Activated naive CD4-positive, alpha-beta T cell treated with anti-CD3 and anti-CD28 coated beads, Interleukin-2, amount 50 U/mL, for 16 hours (primary cell): ENCODE measurements around the gene RUNX2.

Experiments
- DNase-seq: peaks from one replicate; pipeline ENCODE4 v3.0.0-alpha.2; 2020

The RUNX2 gene

DNA sequence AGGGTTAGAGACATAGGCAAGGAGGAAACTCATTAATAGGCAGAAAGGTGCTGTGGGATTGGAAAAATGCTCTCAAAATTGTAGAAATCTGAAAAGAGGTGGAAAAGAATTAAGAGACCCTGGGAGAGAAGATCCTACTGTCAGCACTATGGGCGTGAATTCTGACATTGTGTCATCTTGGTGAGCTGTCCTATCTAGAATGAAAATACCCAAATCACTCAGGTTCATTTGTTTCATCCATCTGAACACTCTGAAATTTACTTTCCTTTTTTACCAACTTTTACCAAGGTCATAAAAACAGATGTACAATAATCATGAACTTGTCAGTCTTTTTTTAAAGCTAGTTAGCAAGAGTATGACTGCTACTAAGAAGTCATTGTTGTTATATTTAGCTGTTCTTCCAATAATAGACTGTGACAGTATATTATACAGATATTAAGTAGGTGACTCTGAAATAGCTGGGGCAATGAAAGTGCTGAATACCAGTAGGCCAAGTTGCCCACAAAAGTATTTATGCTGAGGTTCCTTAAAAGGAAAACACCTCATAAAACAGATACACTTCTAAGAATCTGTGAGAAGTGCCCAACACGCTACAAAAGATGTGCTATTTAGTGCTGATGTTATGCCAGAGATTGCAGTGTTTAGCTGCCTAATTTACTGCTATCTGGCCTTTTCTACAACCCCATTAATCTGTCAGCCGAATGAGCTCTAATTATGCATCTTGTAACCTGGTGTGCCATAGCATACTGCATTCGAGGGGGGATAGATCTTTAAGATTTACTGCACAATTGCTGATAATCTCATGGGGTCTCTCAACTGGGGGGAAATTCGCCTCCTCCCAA lies 267.1 kb downstream of the RUNX2 start:
- DNase-seq = no peak

GRCh38 chr6:45597424-45597823 lies 269.3 kb downstream of the RUNX2 start:
- DNase-seq = no peak

DNA sequence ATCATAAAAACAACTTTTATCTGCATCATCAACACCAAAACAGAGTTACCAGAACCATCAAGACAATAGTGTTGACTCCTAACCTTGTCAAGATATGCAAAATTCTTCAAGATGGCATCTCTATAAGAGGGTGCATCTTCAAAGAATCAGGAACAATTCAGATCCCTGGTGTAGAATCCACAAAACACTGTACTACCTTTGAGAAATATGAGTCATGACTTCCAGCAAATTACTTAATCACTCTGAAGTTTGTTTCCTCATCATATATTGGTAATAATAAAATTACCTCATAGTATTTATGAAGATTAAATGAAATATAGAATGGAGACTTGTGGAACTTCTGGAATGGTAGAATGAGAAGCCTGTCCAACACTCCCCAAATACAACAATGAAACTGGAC lies 270.9 kb downstream of the RUNX2 start:
- DNase-seq = no peak

DNA sequence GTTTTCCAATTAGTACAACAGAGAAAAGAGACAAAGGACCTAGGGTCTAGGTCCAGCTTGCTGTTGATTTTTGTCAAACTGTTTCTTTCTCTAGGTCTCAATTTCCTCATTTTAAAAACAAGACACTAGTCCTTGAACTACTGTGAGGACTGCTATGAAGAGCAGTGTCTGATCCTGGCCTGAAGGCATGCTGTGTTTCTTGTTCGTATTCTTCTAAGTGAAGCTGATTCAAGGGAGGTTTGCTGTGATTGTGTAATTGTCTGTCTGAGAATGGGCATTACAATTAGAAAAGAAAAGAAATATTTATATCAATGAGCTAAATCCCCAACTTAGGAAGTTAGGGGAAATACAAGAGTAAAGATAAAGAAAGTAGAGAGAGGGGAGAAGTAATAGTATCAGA lies 277.8 kb downstream of the RUNX2 start:
- no peak for DNase-seq

GRCh38 chr6:45606831-45607400 lies 278.8 kb downstream of the RUNX2 start:
- DNase-seq = no peak

DNA sequence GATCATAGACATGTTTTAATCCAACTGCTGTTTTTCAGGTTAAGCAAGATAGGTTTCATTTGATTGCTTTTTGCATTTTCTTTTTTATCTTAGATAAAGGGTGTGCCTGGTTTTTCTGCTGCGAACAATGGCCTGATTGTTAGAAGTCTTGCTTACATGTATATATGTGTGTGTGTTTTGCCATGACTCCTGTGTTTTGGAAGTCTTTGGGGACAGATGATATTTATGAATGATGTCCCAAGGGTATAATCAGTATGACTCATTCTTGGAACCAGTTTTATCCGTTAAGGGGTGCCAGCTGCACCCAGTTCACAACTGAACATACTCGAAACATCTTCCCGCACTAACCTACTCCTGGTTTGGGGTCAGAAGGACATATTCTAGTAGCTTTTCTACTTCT lies 279.7 kb downstream of the RUNX2 start:
- DNase-seq = no peak

- DNase-seq = no peak
These were observed 280.3 kb downstream of the RUNX2 start for GRCh38 chr6:45608252-45608913.

- no peak for DNase-seq
These were observed 281.1 kb downstream of the RUNX2 start for GRCh38 chr6:45609141-45609638.

DNA sequence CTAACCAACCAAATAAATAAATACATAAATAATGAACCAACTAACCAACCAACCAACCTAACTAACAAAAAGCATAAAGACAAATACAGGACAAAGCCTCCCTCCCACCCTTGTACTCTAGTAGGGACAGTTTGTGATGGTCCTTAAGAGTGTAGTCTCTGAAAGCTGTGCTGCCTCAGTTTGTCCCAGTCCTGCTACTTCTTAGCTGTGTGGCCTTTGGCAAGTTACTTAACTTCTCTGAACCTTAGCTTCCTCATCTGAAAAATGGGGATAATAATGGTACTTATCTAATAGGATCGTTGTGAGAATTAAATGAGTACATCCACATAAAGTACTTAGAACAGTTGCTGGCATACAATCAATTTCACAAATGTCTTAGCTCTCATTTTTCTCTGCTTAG lies 282.2 kb downstream of the RUNX2 start:
- DNase-seq = no peak

GRCh38 chr6:45610832-45611231 lies 282.7 kb downstream of the RUNX2 start:
- no peak for DNase-seq

DNA sequence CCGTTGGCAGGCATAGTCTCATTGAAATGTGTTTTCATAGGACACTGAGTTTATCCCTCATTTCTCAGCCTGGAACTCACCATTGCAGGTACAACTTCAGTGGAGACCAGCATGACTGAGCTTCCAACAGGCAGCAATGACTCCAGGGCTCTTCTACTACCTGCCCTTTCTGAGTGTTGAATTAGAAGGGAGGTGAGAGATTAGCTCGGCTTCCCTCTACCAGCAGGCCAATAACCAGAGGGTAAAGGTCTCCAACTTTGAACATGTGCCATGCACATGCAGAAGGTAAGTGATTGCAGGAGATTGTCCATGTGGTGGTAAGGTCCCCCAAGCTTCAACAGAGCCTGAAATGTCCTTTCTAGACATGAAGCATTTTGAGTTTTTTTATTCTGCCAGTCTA lies 283.4 kb downstream of the RUNX2 start:
- no peak for DNase-seq

GRCh38 chr6:45613656-45614055 lies 285.5 kb downstream of the RUNX2 start:
- no peak for DNase-seq

DNA sequence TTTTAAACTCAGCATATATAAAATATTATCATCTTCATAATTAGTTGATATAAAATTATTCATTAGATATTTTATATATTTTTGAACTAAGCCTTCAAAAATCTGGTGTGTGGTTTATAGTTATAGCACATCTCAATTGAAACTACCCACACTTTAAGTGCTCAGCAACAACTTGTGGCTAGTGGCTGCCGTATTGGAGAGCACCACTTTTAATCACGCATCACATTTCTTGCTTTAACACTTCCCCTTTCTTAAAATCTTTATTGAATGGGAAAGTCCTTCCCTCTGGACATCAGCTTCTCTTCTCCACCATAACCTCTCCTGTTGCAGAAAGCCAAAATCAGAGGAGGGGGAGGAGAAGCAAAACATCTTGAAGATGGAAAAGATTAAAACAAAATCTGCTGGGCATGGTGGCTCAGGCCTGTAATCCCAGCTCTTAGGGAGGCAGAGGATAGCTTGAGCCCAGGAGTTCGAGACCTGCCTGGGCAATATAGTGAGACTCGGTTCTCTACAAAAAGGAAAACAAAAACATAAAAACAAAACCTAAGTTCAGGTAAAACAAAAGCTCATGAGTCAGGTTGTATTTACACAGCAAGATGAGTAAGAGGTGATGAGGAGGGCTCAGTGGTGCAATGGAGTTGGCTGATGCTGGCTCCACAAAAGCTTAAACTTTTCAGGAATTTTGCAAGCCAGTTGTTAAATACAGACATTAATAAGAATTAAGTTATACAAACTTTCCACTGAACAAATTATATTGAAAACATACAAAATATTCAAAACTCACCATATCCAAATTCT lies 286.6 kb downstream of the RUNX2 start:
- no peak for DNase-seq

DNA sequence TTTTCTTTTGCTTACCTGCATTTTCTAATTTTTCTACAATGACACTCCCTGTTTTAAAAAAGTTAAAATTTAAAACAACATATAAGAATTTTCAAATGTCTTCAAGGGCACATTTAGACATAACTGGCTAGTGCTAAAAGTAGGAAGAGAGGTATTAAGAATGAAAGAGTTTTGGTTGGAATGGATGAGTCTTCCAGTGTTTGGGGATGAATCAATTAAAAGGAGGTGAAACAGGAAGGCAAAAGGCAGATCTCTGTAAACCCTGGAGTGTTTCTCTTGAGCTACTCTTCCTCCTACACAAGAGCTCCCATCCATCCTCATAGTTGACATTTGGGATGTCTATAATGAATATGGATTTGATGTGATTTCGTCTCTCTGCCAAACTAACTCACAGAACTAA lies 288.1 kb downstream of the RUNX2 start:
- DNase-seq = no peak

GRCh38 chr6:45617441-45617840 lies 289.3 kb downstream of the RUNX2 start:
- DNase-seq = no peak

DNA sequence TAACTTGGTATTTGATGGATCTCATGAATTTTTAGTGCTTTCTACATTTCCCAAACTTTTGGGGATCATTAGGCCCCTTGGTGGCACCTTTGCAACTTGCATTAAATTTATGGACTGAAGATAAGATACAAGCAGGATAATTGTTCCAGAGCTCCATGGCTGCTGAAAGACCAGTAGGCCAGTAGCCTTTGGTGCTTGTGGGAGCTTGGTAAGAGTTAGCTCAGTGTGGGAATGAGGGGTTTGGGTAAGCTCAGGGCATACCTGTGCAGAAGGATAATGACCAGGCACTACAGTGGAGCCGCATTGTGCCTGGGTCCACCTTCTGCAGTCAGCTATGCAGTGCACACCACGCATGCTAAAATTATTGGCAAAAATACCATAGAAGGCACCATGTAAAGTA lies 290.1 kb downstream of the RUNX2 start:
- no peak for DNase-seq

GRCh38 chr6:45619211-45619760 lies 291.2 kb downstream of the RUNX2 start:
- no peak for DNase-seq

DNA sequence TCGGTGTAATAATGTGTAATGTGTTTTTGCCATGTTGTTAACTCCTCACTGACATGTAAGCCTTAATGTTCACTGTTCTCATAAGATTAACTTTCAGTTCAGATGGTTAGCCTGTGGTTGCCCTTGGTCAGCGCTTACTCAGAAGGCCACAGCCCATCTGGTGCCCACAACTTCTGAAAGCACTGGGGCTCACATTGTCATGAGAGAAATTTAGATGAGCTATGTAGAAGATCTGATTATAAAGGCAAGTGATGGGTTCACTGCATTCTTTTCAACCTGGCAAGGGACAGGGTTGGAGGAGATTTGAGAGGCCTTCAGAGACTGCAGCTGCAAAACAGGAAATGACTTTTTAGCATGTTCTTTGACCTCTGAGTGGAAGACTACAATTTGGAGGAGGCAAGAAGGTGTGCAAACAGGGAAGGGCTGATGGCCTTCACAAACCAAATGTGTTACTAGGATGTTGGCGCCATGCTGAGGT lies 291.9 kb downstream of the RUNX2 start:
- no peak for DNase-seq

DNA sequence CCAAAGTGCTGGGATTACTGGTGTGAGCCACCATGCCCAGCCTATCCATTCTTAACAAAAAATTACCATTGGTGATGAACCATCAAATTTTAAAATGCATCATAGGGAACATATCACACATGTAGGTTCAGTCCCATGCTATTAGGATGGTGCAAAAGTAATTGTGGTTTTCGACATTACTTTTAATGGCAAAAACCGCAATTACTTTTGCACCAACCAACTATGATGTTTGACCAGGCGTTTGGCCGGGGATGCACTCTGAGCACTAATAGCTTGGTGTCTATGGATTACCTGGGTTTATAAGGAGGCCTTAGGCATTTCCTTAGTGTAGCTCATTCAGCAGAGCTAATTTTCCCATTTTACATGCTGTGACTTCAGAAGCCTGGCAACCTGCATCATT lies 296.1 kb downstream of the RUNX2 start:
- DNase-seq = no peak

DNA sequence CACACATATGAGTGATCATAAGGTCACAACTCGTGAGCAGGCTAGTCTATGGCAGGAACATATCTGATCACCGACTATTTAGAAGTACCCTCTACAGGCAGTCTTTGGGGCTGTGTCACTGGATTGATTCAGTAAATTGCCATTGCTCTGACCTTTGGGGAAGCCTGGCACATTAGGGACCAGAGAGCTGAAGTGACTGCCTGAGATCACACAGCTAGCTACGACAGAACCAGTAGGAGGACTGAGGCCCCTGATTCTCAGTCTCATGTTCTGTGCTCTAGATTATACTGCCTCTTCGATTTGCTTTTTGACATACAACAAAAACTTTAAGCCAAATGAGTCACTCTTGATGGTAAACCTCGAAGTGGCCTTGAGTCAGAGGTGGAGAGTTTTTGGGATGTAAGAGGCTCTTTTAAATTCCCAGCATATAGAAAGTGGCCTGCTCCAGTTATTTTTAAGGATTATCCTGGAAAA lies 297.1 kb downstream of the RUNX2 start:
- no peak for DNase-seq

DNA sequence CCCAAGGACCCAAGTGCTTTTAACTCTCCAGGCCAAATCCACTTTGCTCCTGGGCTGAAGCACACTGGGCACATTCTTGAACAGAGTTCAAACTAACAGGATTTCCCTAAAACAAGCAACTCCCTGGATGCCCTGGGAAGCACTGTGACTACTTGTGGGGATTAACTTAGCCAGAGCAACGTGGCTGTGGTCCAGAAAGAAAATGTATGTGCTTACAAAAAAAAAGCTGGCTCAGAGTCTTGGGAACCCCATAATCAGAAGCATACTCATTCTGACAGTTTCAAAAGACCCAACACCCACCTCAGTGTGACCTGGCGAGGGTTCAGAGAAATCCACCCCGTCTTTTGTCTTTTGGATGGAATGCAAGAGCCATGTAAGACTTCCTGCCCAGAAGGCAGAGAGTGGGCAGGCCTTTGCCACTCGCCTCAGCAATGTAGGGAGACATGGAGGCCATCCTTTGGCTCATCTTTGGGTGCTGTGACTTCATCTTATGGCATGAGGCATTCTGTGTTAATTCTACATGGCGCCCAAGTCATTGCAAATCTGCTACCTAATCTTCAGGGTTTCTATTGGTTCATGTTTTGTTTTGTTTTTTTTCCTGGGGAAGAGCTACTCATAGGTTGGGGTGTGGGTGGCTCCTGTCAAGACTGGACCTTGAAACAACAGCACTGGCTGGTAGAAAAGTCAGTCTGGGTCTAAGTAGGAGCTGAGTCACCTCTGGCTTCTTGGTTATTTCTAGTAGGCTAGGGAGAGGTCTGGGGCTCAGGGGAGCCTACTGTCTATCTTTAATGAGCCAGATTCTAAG lies 298.2 kb downstream of the RUNX2 start:
- no peak for DNase-seq

DNA sequence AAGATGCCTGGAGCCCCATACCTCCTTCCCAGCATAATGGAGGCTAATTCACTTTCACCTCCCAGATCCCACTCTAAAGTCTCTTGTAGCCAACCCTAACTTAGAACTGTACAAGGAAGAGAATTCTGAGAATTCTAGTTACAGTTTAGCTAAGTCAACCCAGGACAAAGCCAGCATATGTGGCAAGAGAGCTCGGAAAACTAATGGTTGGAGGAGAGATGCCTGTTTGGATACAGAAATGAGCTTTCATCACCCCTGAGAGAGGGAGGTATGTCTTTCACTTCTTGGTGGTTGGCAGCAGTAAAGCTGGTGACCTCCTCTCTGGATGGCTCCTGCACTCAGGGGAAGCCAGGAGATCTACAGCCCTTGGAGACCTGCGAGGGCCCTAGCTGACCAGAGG lies 302.2 kb downstream of the RUNX2 start:
- DNase-seq = no peak
